Measurements from ENCODE around the gene KLF9. TPM values are rescaled to one million over a fixed set of nuclear protein-coding genes. Genes with fewer than 3 reads are reported as not detected.

The KLF9 gene
- total and polyA plus RNA-seq, 4 donors: 2.2 to 77.0 (median 16.7) TPM

DNA sequence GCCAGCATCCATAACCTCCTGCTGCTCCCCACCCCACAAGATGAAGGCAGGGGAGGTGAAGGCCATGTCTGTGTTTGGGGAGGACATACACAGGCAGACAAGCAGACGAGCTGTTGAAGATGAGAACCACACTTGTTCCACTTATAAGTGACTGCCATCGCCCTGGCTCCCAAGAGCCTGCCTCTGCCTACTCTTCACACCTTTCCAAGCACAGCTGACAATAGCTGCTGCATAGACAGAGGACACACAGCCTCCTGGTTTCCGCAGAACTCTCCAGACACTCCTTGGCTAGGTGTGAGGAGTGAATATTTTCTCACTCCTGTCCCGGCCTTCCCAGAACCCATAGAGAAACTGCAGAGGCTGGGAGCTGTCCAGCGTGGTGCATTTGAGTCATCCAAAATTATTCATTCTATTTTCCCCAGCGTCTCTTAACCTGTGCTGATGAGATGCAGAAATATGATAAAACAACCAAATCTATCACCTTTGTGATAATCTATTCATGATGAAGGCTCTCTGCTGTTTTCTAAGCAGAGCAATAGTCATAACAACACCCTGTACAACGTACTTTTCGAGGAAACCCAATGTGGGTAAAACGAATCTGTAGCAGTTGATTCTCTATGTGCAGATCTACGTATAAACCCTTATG, 24.7 kb downstream of the KLF9 start:
- Histone ChIP-seq H3K4me1 (ENCODE audit: control insufficient read depth in 4 of 4, insufficient read depth in 4 of 4, low read length in 3 of 4) (peaks cover 5 to 41% (median 20%) of the 10 kb centered on the region in 4 donors), H3K27ac (ENCODE audit: low read depth in 1 of 2, low read length in 2 of 2) (no peak overlapping the region), H3K4me3 (ENCODE audit: low read depth in 1 of 3, low read length in 3 of 3) (no peak overlapping the region), H3K9ac (ENCODE audit: low read depth in 1 of 2, low read length in 2 of 2) (no peak overlapping the region), H3K36me3 (ENCODE audit: control insufficient read depth in 4 of 4, insufficient read depth in 3 of 4, low read depth in 1 of 4, low read length in 3 of 4) (peaks cover 6 to 22% (median 15%) of the 10 kb centered on the region in 4 donors), H3K27me3 (ENCODE audit: control insufficient read depth in 4 of 4, insufficient read depth in 4 of 4, low read length in 3 of 4) (no peaks in the 10 kb centered on the region), H3K9me3 (ENCODE audit: control insufficient read depth in 4 of 4, low read length in 3 of 4) (no peaks in the 10 kb centered on the region)
- no peak for DNase-seq (ENCODE audit: low spot score)
- no peak for TF ChIP-seq FOXA1 (IDR thresholded peaks at IDR 0.05)
- TF ChIP-seq, protein P1, sequence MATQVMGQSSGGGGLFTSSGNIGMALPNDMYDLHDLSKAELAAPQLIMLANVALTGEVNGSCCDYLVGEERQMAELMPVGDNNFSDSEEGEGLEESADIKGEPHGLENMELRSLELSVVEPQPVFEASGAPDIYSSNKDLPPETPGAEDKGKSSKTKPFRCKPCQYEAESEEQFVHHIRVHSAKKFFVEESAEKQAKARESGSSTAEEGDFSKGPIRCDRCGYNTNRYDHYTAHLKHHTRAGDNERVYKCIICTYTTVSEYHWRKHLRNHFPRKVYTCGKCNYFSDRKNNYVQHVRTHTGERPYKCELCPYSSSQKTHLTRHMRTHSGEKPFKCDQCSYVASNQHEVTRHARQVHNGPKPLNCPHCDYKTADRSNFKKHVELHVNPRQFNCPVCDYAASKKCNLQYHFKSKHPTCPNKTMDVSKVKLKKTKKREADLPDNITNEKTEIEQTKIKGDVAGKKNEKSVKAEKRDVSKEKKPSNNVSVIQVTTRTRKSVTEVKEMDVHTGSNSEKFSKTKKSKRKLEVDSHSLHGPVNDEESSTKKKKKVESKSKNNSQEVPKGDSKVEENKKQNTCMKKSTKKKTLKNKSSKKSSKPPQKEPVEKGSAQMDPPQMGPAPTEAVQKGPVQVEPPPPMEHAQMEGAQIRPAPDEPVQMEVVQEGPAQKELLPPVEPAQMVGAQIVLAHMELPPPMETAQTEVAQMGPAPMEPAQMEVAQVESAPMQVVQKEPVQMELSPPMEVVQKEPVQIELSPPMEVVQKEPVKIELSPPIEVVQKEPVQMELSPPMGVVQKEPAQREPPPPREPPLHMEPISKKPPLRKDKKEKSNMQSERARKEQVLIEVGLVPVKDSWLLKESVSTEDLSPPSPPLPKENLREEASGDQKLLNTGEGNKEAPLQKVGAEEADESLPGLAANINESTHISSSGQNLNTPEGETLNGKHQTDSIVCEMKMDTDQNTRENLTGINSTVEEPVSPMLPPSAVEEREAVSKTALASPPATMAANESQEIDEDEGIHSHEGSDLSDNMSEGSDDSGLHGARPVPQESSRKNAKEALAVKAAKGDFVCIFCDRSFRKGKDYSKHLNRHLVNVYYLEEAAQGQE (IDR thresholded peaks at IDR 0.05): peak; percentile 95
- 77% methylated on average over 10 of the region's 10 CpGs for WGBS

DNA sequence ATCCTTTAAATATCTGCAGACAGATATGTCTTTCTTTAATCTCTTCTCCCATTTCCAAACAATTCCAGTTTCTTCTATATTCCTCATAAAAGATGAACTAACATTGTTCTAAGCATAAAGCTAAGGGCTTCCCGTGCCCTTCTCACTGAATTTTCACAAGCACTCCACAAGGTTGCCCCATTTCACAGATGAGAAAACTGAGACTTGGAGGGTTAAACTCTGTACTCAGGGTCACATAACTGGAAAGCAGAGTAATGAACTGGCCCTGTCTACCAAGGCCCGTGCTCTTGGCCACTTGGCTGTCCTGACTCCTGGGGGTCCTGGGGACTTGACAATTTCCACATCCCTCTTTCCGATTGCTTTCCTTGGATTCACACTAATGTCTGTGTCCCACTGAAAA, 25.3 kb downstream of the KLF9 start:
- TF ChIP-seq HNF4A (conservative IDR thresholded peaks at IDR 0.05) (peak in 1 of 2 donors; percentile 14), FOXA1 (IDR thresholded peaks at IDR 0.05) (no peak), YY1 (IDR thresholded peaks at IDR 0.05) (no peak), JUND (IDR thresholded peaks at IDR 0.05) (no peak)
- TF ChIP-seq, protein P2, sequence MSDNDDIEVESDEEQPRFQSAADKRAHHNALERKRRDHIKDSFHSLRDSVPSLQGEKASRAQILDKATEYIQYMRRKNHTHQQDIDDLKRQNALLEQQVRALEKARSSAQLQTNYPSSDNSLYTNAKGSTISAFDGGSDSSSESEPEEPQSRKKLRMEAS (IDR thresholded peaks at IDR 0.05): no peak
- TF ChIP-seq, protein P3, sequence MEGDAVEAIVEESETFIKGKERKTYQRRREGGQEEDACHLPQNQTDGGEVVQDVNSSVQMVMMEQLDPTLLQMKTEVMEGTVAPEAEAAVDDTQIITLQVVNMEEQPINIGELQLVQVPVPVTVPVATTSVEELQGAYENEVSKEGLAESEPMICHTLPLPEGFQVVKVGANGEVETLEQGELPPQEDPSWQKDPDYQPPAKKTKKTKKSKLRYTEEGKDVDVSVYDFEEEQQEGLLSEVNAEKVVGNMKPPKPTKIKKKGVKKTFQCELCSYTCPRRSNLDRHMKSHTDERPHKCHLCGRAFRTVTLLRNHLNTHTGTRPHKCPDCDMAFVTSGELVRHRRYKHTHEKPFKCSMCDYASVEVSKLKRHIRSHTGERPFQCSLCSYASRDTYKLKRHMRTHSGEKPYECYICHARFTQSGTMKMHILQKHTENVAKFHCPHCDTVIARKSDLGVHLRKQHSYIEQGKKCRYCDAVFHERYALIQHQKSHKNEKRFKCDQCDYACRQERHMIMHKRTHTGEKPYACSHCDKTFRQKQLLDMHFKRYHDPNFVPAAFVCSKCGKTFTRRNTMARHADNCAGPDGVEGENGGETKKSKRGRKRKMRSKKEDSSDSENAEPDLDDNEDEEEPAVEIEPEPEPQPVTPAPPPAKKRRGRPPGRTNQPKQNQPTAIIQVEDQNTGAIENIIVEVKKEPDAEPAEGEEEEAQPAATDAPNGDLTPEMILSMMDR (IDR thresholded peaks at IDR 0.05; ENCODE audit: low read depth, low read length, missing input control): no peak
- Histone ChIP-seq H3K27me3 (ENCODE audit: control insufficient read depth in 4 of 4, insufficient read depth in 4 of 4, low read length in 3 of 4) (no peaks in the 10 kb centered on the region), H3K27ac (ENCODE audit: low read depth in 1 of 2, low read length in 2 of 2) (no peak overlapping the region), H3K4me1 (ENCODE audit: control insufficient read depth in 4 of 4, insufficient read depth in 4 of 4, low read length in 3 of 4) (peaks cover 5 to 36% (median 19%) of the 10 kb centered on the region in 4 donors), H3K36me3 (ENCODE audit: control insufficient read depth in 4 of 4, insufficient read depth in 3 of 4, low read depth in 1 of 4, low read length in 3 of 4) (peaks cover 6 to 23% (median 16%) of the 10 kb centered on the region in 4 donors), H3K4me3 (ENCODE audit: low read depth in 1 of 3, low read length in 3 of 3) (no peak overlapping the region), H3K9ac (ENCODE audit: low read depth in 1 of 2, low read length in 2 of 2) (no peak overlapping the region), H3K9me3 (ENCODE audit: control insufficient read depth in 4 of 4, low read length in 3 of 4) (no peaks in the 10 kb centered on the region)
- DNase-seq (ENCODE audit: low spot score): no peak
- WGBS: 86% methylated on average over 3 of the region's 3 CpGs

DNA sequence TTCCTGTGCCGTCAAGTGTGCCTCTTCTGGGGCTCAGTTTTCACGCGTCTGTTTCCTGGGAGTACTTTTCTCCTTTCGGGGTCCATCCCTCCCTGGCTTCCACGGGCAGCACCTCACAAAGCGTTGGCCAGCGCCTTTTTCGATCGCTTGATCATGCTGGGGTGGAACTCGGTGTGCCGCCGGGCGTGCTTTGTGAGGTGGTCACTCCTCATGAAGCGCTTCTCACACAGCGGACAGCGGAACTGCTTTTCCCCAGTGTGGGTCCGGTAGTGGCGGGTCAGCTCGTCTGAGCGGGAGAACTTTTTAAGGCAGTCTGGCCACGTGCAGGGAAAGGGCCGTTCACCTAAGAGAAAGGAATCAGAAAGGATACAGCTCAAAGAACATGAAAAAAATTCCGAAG, 26.8 kb downstream of the KLF9 start:
- H3K4me3 ChIP-seq (ENCODE audit: low read depth in 1 of 3, low read length in 3 of 3): no peak overlapping the region
- no peak for DNase-seq (ENCODE audit: low spot score)
- no peak overlapping the region for H3K27ac ChIP-seq (ENCODE audit: low read depth in 1 of 2, low read length in 2 of 2)
- peaks cover 6 to 32% (median 11%) of the 10 kb centered on the region in 4 donors for H3K4me1 ChIP-seq (ENCODE audit: control insufficient read depth in 4 of 4, insufficient read depth in 4 of 4, low read length in 3 of 4)
- peaks cover 6 to 26% (median 17%) of the 10 kb centered on the region in 4 donors for H3K36me3 ChIP-seq (ENCODE audit: control insufficient read depth in 4 of 4, insufficient read depth in 3 of 4, low read depth in 1 of 4, low read length in 3 of 4)
- no peak overlapping the region for H3K9ac ChIP-seq (ENCODE audit: low read depth in 1 of 2, low read length in 2 of 2)
- TF ChIP-seq, protein P4, sequence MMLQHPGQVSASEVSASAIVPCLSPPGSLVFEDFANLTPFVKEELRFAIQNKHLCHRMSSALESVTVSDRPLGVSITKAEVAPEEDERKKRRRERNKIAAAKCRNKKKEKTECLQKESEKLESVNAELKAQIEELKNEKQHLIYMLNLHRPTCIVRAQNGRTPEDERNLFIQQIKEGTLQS (IDR thresholded peaks at IDR 0.05): no peak
- no peak for TF ChIP-seq NR2F2 (IDR thresholded peaks at IDR 0.05)
- TF ChIP-seq SP1 (IDR thresholded peaks at IDR 0.05): no peak
- no peak for TF ChIP-seq YY1 (IDR thresholded peaks at IDR 0.05)
- TF ChIP-seq, protein P3 (IDR thresholded peaks at IDR 0.05; ENCODE audit: low read depth, low read length, missing input control): no peak
- TF ChIP-seq FOXA2 (IDR thresholded peaks at IDR 0.05): no peak
- no peak for TF ChIP-seq TAF1 (conservative IDR thresholded peaks at IDR 0.05)
- TF ChIP-seq EGR1 (IDR thresholded peaks at IDR 0.05; ENCODE audit: low read depth in 2 of 2): no peak
- no peak for TF ChIP-seq JUND (IDR thresholded peaks at IDR 0.05)
- TF ChIP-seq, protein P2 (IDR thresholded peaks at IDR 0.05): no peak
- no peak for TF ChIP-seq HNF4A (conservative IDR thresholded peaks at IDR 0.05)
- no peak for TF ChIP-seq RXRA (IDR thresholded peaks at IDR 0.05)
- TF ChIP-seq, protein P5, sequence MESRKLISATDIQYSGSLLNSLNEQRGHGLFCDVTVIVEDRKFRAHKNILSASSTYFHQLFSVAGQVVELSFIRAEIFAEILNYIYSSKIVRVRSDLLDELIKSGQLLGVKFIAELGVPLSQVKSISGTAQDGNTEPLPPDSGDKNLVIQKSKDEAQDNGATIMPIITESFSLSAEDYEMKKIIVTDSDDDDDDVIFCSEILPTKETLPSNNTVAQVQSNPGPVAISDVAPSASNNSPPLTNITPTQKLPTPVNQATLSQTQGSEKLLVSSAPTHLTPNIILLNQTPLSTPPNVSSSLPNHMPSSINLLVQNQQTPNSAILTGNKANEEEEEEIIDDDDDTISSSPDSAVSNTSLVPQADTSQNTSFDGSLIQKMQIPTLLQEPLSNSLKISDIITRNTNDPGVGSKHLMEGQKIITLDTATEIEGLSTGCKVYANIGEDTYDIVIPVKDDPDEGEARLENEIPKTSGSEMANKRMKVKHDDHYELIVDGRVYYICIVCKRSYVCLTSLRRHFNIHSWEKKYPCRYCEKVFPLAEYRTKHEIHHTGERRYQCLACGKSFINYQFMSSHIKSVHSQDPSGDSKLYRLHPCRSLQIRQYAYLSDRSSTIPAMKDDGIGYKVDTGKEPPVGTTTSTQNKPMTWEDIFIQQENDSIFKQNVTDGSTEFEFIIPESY (IDR thresholded peaks at IDR 0.05): no peak
- no peaks in the 10 kb centered on the region for H3K9me3 ChIP-seq (ENCODE audit: control insufficient read depth in 4 of 4, low read length in 3 of 4)
- 94% methylated on average over 23 of the region's 23 CpGs for WGBS
- H3K27me3 ChIP-seq (ENCODE audit: control insufficient read depth in 4 of 4, insufficient read depth in 4 of 4, low read length in 3 of 4): no peaks in the 10 kb centered on the region

Measured in liver (tissue), 9 donors.